ENCODE data around the gene IFNA2.
"Not testable (repeated sequence)": the region's sequence is repeated elsewhere in the genome, so short reads cannot be mapped to it uniquely, and the experiment has no call there.

IFNA2 gene

DNA sequence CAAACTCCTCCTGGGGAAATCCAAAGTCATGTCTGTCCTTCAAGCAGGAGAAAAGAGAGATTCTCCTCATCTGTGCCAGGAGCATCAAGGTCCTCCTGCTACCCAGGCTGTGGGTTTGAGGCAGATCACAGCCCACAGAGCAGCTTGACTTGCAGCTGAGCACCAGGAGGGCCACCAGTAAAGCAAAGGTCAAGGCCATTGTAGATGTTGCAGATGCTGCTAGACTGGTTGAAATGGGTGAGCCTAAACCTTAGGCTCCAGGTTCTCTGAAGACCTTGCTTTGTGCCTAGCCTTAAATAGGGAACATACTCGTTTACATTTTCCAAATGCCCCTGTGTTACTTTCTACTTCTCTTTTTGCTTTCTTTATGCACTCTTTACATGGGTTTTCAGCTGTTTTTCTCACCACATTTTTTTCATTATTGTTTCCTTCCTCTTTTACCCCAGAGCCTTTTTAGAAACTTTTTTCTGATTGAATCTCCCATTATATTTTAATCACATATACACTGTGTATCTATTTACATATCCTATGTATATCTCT, at the start of gene IFNA2:
TSS of gene IFNA2 (minus strand) at position 268 of the 540 bp plus-strand sequence. CDS start at position 199, 69 bp downstream.
- DNase-seq: no peak

DNA sequence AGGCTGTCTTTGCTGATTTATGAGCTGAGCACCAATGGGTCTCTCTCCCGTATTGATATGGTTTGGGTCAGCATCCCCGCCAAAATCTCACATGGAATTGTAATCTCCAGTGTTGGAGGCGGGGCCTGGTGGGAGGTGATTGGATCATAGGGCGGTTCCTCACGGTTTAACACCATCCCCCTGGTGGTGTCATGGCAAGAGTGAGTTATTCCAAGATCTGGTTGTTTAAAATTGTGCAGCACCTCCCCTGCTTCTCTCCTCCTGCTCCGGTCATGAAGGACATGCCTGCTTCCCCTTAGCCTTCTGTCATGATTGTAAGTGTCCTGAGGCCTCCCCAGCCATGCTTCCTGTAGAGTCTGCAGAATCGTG, 49.8 kb upstream of the IFNA2 start:
- DNase-seq: not testable (repeated sequence)

DNA sequence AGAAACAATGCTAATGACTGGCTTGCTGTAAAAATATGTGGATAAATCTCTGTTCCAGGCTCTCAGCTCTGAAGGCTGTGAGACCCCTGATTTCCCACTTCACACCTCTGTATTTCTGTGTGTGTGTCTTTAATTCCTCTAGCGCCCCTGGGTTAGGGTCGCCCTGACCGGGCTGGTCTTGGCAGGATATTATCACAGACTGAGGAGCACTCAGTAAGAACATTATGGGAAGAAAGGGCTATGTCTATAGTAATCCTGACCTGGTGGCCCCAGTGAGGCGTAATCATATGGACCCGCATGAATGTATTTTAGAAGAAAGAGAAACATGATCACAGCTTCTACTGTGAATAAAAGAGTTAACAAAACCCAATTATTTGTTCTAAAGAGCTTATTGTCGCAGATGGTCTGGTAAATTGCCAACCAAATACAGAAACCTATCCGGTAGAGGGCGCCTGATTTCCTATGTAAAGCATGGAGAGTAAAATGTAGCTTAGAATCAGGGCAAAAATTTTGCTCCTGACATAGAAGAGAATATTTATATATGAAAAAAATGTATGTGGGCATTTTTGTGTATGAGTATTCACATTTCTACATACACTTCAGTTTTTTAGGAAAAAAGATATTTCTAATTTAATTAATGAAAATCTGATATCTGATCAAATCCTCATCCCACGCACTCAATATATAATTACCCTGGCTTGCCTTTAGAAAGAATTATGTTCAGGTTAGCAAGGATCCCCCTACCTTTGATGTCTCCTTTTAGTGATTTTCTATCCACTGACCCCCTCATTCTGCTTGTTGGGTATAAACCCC, 49.2 kb upstream of the IFNA2 start:
- DNase-seq: peak; percentile 79

DNA sequence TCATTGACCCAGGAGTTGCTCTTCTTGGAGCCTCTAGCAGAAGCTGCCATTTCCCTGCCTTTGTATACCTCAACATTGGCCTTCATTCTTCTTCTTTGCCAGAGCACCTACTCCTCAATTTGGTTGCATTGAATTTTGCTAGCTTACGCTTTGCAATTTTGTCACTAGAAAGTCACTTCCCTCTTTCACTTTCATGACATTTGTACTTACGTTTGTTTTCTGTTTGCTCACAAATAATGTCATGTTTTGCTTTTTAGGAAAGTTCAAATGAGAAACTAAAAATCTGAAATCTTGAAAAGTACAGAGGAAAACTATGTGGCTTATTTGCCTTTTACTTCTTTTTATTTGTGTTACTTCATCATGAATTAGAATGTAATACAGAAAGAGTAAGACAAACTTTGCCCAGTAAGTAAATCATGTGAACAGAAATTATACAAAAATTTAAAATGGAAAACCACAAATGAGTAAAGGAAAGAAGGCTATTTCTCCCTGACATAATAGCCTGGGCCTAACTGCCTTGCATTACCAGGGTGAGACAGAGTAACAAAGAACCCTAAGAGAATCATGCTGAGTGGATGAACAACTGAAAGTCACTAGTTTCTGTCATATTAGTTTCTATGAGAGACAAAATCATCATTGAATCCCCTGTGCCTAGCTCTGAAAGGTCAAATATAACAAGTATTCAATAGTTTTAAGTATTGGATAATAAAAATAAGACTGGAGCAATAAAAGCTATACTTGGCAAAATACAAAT, 47.7 kb upstream of the IFNA2 start:
- no peak for DNase-seq

DNA sequence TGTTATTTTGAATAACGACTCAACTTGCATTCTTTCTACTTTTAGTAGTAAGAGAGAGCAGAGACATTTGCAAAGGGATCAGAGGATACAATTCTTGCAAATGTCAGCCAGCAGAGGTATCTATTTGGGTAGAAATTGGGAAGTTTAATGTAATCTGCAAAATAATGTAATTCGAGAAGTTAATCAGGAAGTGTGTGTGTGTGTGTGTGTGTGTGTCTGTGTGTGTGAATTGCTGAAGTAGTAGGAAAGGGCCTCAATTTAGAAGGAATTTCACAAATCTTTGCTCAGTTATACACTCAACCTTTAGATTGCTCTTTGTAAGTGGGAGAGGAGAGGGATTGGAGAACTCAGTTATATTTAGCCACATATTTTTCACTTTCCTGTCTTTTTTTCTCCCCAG, 44.0 kb upstream of the IFNA2 start:
- no peak for DNase-seq

DNA sequence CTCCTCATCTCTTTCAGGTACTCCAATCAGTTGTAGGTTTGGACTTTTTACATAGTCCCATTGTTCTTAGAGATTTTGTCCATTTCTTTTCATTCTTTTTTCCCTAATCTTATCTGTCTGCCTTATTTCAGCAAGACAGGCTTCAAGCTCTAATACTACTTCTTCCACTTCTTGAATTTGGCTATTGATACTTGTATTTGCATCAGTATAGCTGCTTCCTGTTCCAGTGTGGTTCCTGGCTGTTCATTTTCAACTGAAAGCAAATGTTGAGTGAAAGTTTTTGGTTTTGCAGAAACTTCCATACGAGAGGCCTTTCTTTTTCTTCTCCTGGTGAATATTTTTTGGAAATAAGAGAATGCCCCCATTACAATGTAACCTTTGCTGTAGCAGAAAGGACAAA, 43.0 kb upstream of the IFNA2 start:
- DNase-seq: no peak

DNA sequence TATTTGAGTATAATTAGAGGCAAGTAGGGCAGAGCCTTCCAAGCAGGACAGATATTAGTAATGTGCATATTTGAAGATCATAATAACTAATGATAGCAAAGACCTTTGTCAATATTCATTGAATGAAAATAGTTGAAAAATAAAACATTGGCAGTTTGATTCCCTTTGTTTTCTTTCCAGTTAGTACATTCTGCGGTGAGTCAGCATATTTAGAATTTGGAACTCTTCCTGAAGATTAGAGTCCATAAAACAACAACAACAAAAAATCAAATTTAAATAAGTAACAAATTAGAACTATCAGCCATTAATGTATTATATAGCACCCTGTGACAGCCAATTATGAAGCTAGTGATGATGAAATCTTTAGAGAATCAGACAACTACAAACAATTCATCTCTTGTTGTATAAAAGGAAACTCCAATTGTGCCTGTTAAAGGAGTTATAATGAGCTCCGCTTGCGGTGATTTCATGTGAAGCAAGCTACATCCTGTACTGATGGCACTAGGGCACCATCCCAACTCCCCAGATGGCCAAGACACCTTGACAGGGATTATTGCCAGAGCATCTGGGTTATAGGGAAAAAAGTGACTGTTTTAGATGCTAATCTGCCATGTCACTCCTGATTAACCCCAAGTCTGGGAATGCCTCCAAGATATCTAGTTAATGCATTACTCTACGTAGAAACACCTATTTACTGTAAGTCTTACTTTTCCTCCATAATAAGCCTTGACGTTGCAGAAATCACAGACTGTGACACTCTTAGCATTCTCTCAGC, 30.5 kb upstream of the IFNA2 start:
- no peak for DNase-seq

DNA sequence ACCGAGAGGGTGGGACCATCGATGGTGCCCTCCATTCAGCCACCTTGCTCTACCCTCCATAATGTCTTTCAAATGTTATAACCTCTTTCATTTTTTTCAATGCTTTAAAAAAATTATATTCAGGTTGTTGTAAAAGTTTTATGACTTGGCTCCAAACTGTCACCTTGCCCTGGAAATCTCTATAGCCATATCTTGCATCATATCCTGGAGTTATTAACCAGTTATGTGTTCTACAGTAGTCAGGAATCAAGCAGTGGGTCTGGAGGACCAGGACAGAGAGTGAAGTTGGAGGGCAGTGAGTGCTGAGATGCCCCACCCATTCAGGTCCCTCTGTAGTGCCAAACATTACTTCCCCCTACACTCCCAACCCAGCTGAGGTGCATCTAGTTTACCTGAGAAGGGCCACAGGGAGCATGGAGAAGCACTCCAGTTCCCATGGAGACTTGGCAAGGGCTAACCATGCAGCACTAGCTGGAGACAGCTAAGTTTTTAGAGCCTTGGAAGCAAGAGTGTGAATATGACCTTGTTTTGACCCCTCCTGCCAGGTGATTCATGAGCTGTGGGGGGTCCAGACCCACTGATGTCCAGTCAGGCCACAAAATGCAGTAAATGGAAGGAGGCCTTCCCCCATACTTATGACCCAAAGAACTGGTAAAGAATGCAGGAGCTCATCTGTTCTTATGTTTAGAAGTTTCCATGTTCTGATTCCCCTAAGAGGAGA, 29.2 kb upstream of the IFNA2 start:
- DNase-seq: no peak

DNA sequence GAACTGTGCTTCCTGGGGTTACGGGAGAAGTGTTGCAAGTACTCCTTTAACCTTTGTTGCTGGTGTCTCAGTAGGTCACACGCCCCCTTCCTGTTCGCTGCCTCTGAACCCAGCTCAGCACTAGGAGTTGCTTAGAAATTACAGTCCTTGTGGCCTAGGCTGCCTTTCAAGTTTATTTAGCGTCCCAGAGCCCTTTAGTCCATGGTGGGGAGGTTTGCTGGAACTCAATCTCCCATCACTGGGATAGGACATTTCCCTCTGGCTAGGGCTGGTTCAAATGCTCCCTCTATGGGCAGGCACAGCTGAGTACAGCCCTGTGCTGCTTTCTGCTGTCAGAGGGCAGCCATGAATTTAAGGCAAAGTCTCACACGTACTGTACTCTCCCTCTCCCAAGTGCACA, 28.4 kb upstream of the IFNA2 start:
- no peak for DNase-seq

DNA sequence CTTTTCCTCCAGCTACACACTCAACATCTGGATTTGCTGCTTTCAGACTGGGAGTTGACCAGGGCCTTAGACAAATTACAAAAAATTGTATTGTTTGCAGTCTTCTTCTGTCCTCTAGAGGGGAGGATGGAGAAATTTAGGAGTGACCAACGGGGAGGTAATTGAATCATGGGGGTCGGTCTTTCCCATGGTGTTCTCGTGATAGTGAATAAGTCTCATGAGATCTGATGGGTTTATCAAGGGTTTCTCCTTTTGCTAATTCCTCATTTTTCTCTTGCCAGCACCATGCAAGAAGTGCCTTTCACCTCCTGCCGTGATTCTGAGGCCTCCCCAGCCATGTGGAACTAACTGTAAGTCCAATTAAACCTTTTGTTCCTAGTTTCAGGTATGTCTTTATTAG, 28.0 kb upstream of the IFNA2 start:
- no peak for DNase-seq

DNA sequence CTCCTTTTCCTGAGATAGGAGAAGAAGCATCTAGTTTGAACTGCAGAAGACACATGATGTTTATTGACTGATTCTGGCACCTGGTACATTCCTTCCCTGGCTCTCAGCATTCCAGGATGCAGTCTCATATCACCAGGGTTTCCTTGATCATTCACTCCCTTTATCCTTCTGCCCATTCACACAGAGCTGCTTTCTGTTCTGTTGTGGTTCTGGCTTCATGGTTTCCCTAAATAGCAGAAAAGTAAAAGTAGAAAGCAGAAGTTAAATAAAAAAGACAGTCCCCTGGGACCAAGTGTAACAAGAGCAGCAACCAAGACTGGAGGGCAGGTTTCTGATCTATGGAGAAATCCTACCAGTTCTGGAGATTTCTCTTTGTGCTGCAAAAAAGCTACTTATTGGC, 26.9 kb upstream of the IFNA2 start:
- DNase-seq: no peak

DNA sequence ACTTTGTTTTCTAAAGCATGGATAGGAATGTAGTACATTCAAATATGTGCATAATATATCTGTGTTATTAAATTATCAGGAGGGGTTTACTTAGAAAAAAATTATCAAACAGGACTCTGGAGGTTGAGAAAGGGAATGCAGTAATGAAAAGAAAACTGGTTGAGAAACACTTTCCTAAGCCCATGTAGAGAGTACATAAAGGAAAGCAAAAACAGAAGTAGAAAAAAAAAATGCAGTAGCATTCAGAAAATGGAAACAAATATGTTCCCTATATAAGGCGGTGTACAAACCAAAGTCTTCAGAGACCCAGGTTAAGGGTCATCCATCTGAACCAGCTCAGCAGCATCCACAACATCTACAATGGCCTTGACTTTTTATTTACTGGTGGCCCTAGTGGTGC, 23.6 kb upstream of the IFNA2 start, which contains the start of gene IFNA8:
TSS of gene IFNA8 (plus strand) at position 301 of the 400 bp plus-strand sequence. CDS start at position 361, 60 bp downstream.
- DNase-seq: no peak

DNA sequence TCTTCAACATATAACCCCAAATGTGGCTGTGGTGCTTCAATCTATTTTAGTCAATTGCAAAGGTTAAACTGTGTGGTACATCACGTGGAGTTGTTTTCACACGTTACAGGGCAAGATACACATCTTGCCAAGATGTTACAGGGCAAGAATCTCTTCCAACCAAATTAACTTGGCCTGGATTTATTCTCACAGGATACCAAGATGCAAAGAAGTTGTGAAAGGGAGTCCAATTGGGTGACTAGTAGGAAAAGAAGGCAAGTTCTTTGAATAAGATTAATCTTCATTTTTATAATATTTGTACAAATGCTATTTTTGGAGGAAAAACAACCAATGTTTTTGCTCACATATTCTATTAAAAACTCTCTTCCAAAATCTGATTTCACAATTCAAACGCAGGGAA, 18.9 kb upstream of the IFNA2 start:
- DNase-seq: no peak

DNA sequence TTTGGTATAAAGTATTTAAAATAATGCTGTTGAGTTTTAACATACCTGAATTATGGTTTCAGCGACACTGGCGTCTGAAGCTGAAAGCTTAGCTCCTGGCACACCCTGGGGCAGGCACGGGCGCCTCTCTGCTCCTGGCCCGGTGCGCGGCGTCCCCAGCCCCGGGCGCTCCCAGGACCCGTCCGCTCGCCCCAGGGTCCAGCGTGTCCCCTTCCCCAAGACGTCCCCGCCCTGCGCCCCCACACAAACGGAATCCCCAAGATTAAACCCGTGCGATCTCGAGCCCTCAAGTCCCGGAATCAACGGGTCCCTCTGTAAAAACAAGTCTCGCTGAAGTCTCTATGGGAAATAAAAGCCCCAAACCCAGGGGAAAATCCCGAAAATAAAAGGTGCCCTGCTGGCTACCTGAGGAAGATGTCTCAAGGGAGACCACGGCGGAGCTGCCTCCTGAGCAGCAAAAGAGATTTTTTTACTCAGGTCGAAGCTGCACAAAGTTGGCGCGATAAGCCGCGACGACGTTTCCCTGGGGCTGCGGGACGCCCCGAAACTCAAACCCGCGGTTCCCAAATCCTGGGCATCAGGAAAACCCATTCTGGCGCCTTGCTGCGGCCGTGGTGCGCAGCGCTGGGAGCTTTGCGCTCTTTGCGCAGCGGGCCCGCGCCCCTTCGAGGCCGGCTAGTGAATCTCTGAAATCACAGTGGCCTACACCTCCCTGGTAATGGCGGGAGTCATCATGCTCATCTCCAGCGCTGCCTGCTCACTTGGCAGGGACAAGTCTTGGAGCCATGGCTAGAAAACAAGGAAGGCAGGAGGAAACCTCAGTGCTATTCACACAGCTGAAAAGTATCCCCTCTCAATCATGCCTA, 17.4 kb upstream of the IFNA2 start:
- DNase-seq: no peak

DNA sequence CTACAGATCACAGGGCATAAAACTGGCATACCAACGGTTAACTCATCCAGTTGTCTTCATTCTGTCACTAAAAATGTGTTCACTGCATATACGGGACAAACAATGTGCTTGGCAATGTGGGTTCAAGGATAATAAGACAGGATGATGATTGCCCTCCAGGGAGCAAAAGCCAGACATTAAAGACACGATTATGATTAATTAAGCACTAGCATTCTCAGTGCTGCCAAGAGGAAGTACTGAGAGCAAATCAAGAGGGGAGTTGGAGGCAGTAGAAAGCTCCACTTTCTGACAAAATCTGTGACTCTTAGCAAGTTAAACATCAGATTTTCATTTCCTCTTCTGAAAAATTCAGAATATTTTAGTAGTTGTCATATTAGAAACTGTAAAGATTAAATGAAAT, 14.8 kb upstream of the IFNA2 start:
- DNase-seq: no peak

DNA sequence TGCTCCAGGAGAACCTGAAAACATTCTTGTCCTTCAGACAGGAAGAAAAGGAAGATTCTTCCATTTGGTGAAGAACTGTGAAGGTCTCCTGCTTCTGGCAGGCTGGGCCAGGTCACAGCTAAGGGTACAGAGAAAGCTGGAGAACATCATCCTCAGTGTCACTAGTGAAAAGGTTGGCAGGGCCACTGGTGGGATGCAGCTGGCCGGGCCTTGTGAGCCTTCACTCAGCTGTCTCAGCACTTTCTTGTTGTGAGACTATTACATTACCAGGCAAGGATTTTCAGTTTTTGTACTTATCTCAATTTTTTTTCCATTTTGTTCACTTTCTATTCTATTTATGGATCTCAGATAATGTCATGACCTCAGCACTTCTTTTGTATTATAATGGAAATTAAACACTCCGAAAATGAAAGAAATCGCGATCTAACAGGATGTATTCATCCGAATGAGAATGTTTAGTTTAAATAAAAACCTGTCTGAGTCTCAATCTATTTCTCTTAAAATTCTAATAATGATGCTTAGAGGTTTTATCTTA, 13.8 kb upstream of the IFNA2 start:
- DNase-seq: no peak

DNA sequence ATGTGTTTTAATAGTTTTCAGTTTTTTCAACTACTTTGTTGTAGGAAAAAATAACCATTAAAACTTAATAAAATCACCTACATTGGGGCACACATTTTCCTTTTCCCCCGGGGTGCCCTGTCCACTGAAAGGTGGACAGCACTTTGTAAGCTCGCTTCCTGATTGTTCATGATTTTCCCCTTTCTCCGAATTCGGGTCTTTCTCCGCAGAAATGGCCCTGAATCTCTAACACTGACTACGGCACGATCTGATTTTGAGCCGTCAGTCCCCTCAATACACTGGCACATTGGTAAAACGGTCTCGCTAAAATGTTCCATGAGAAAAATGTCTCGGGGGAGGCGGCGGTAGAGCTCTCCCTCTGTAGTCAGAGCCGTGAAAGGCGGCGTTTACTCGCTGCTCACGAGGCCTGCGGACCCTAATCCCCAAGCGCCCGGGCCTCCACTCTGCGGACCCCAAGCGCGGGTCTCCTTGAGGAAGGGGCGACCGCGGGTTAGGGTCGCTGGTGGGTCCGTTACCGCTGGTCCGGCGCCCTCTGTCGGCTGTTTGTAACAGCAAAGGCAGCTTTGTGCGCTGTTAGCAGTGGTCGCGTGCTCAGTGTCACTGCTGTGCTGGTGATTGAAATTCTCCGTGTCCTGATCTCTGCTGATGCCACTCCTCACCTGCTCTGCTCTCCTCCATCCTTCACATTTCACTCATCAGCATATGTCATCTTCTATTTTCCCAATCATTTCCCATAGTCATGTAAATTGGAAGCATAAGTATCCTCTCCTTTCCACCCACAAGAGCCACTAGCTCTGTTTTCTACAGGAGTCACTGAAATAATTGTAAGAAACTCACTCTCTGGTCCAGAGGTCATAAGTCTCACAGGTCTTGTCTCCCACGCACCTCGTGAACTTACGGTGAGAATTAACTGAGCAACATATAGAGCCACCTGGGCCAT, 10.8 kb upstream of the IFNA2 start:
- no peak for DNase-seq

DNA sequence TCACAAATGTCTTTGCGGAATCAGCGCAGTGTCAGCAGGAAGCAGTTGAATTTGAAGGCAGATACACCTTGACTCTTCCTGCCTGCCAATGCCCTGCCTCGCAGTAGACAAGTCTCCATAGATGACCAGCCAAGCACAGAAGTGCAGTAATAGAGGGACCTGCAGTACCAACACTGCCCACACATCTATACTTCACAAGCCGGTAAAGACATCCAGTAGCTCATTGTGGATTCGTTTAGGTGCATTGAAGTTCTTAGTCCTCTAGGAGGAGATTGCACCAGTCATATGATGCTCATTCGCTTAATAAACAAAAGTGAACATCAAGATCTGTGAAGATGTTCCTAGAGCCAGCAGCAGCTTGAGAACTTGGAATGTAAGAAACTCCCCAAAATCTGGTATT, 7.1 kb upstream of the IFNA2 start:
- no peak for DNase-seq

DNA sequence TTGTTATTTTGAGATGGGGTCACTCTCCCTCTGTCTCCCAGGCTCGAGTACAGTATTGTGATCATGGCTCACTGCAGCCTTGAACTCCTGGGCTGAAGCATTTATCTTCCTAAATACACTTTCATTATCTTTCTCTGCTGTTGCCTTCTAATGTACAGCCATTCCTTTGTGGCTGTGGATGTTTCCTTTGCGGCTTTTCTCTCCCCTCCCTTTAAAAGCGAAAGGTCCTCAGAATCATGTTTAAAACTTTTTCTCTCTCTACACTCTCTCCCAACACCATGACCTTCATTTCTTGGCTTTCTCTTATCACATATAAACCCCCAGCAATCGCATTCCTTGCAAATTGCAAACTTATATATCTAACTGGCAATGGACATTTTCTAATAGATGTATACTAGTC, 1.6 kb downstream of the IFNA2 start:
- DNase-seq: no peak

Measured in NCI-H1694 (cell line).